ENCODE data around the gene PITX2. TPM values are rescaled to one million over a fixed set of nuclear protein-coding genes. Genes with fewer than 3 reads are reported as not detected.

The PITX2 gene
- total RNA-seq, 5 donors from 2014 or later (not counting 1 experiment from before 2014, with no cell fraction given) = not detected

- no peak for ATAC-seq (replicated peaks in 1 of 4)
- no peaks in the 10 kb centered on the region for H3K36me3 ChIP-seq (ENCODE audit: control insufficient read depth in 2 of 2, extremely low read depth in 1 of 2, insufficient read depth in 1 of 2, low read length in 1 of 2)
- no peak overlapping the region for H3K27ac ChIP-seq (ENCODE audit: low read length)
- ChIA-PET CTCF (no interaction called here), POLR2A (no interaction called here)
- WGBS (ENCODE audit: insufficient coverage) = 8% methylated on average over 57 of the region's 58 CpGs
- Mint-ChIP-seq H3K27ac (no peak overlapping the region), H3K4me3 (peak overlapping the region in 1 of 3 donors; percentile 78), H3K9me3 (peaks cover 4 to 15% (median 7%) of the 10 kb centered on the region in 3 donors), H3K4me1 (peaks cover 15 to 32% (median 24%) of the 10 kb centered on the region in 3 donors), H3K27me3 (peaks cover 66 to 79% of the 10 kb centered on the region in 2 donors), H3K36me3 (peaks cover 13% of the 10 kb centered on the region)
- H3K4me1 ChIP-seq (ENCODE audit: control insufficient read depth in 1 of 2, extremely low read depth in 1 of 2, insufficient read depth in 2 of 2, low read length in 2 of 2) = peaks cover 0 to 17% of the 10 kb centered on the region in 2 experiments
- H3K4me3 ChIP-seq (ENCODE audit: control insufficient read depth in 1 of 2, extremely low read depth in 1 of 2, low read length in 1 of 2) = peak overlapping the region in 1 of 2 donors; percentile 62
- no peaks in the 10 kb centered on the region for H3K9me3 ChIP-seq
- peaks cover 21 to 77% of the 10 kb centered on the region in 2 experiments for H3K27me3 ChIP-seq (replicated peaks in 1 of 2; ENCODE audit: control insufficient read depth in 2 of 2, extremely low read depth in 1 of 2, insufficient read depth in 2 of 2, low read length in 1 of 2)
- DNase-seq = no peak
These were observed 9.9 kb upstream of the PITX2 start for GRCh38 chr4:110632506-110633357.

DNA sequence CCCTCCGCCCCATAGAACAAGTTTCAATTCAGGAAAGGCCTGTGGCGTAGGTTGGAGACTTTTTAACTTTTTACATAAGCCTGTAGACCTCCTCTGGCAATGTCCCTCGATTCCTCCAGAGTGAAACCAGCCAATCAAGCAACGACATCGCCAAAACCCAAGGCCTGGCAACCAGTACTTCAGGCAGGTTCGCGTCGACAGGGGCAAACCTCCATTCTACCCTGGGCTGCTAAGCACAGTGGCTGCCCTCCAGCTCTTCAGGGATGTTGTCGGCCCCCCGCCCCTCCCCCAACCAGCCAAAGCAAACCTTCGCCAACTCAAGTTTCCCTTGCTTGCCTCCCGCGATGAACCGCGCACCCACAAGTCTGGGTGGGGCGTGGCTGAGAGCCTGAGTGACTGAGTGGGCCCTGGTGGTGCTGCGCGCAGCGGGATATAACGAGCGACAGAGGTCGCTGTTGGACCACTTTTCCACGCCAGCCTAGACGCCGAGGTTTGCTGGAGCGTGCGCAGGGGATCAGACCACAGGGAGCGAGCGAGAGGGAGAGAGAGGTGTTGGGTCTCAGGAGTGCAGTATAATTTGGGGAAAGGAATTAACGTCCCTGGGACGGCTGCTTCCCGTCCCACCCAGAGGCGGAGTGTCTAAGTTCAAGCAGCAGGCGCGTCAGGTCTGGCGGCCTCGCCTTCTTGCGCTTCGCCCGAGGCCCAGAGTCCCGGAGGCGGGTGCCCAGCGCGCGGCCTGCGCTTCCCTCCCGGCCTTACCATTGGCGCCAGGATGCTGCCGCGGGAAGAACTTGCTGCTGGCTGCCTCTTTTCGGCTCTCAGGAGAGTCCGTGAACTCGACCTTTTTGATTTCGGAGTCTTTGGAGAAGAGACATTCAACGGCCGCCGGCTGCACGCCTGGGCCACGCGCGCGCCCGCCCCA lies 9.0 kb upstream of the PITX2 start:
- Histone ChIP-seq H3K4me3 (ENCODE audit: control insufficient read depth in 1 of 2, extremely low read depth in 1 of 2, low read length in 1 of 2) (peak overlapping the region in 1 of 2 donors; percentile 62), H3K36me3 (ENCODE audit: control insufficient read depth in 2 of 2, extremely low read depth in 1 of 2, insufficient read depth in 1 of 2, low read length in 1 of 2) (no peaks in the 10 kb centered on the region), H3K4me1 (ENCODE audit: control insufficient read depth in 1 of 2, extremely low read depth in 1 of 2, insufficient read depth in 2 of 2, low read length in 2 of 2) (peaks cover 0 to 17% of the 10 kb centered on the region in 2 experiments), H3K27ac (ENCODE audit: low read length) (no peak overlapping the region), H3K9me3 (no peaks in the 10 kb centered on the region), H3K27me3 (replicated peaks in 1 of 2; ENCODE audit: control insufficient read depth in 2 of 2, extremely low read depth in 1 of 2, insufficient read depth in 2 of 2, low read length in 1 of 2) (peaks cover 26 to 69% of the 10 kb centered on the region in 2 experiments)
- peaks cover 15 to 30% (median 24%) of the 10 kb centered on the region in 3 donors for H3K4me1 Mint-ChIP-seq
- peaks cover 13% of the 10 kb centered on the region for H3K36me3 Mint-ChIP-seq
- 7% methylated on average over 56 of the region's 63 CpGs for WGBS (ENCODE audit: insufficient coverage)
- peaks cover 4 to 15% (median 5%) of the 10 kb centered on the region in 3 donors for H3K9me3 Mint-ChIP-seq
- ChIA-PET CTCF (interaction anchor here in 1 of 2 donors (0.7 kb wide), 1 partner anchor 101 kb away, joined by 3 read pairs; no protein-coding TSS in a partner anchor), POLR2A (no interaction called here)
- H3K27me3 Mint-ChIP-seq = peaks cover 66 to 80% of the 10 kb centered on the region in 2 donors
- H3K27ac Mint-ChIP-seq = peak overlapping the region in 1 of 2 donors; percentile 46
- H3K4me3 Mint-ChIP-seq = peak overlapping the region; percentile 6 to 78 (median 39)
- peak in 1 of 4 experiments; percentile 66 for ATAC-seq (replicated peaks in 1 of 4)
- DNase-seq = peak in 1 of 35 experiments; percentile 18

DNA sequence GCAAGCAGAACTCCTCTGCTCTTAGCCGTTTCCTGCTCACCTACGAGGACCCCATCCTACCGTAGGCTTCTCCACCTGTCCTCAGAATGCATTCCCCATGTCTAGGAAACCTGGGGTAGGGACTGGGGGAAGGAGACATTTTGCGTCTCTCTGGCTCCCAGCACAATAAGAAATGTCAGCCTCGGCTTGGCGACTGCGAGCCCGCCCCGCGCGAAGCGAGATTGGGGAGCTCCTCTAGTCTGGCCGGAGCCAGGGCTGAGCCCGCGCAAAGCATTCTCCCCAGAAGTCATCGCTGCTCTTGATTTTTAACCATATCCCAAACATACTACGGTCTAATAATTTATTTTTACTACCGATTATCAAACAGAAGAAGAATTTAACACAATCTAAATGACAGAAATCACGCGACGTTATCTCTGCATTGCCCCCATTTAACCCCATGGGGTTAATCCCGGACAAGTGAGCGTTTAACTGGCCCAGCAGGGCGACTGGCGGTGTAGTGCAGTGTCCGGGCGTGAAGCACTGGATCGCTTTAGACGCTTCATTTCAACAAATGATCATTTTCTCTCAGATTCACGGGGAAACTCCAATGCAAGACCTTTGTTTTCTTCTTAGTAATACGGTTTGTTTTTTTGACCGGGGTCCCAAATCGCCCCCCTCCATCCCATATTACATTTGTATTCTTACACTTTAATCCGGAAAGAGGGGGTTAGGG lies 8.0 kb upstream of the PITX2 start:
- Histone ChIP-seq H3K9me3 (no peaks in the 10 kb centered on the region), H3K4me3 (ENCODE audit: control insufficient read depth in 1 of 2, extremely low read depth in 1 of 2, low read length in 1 of 2) (peak overlapping the region in 1 of 2 donors; percentile 6), H3K27ac (ENCODE audit: low read length) (no peak overlapping the region), H3K27me3 (replicated peaks in 1 of 2; ENCODE audit: control insufficient read depth in 2 of 2, extremely low read depth in 1 of 2, insufficient read depth in 2 of 2, low read length in 1 of 2) (peaks cover 26 to 68% of the 10 kb centered on the region in 2 experiments), H3K4me1 (ENCODE audit: control insufficient read depth in 1 of 2, extremely low read depth in 1 of 2, insufficient read depth in 2 of 2, low read length in 2 of 2) (peaks cover 0 to 17% of the 10 kb centered on the region in 2 experiments), H3K36me3 (ENCODE audit: control insufficient read depth in 2 of 2, extremely low read depth in 1 of 2, insufficient read depth in 1 of 2, low read length in 1 of 2) (no peaks in the 10 kb centered on the region)
- ATAC-seq (replicated peaks in 1 of 4) (no peak), DNase-seq (no peak)
- Mint-ChIP-seq H3K4me1 (peaks cover 15 to 30% (median 24%) of the 10 kb centered on the region in 3 donors), H3K36me3 (peaks cover 13% of the 10 kb centered on the region), H3K27me3 (peaks cover 75 to 83% of the 10 kb centered on the region in 2 donors), H3K9me3 (peaks cover 4 to 15% (median 5%) of the 10 kb centered on the region in 3 donors), H3K4me3 (peak overlapping the region in 2 of 3 donors; percentile 21 to 57), H3K27ac (peak overlapping the region in 1 of 2 donors; percentile 43)
- ChIA-PET CTCF (interaction anchor here in 1 of 2 donors (0.7 kb wide), 1 partner anchor 100 kb away, joined by 3 read pairs; no protein-coding TSS in a partner anchor), POLR2A (no interaction called here)
- WGBS (ENCODE audit: insufficient coverage) = 11% methylated on average over 22 of the region's 34 CpGs

- Histone ChIP-seq H3K4me1 (ENCODE audit: control insufficient read depth in 1 of 2, extremely low read depth in 1 of 2, insufficient read depth in 2 of 2, low read length in 2 of 2) (peaks cover 0 to 17% of the 10 kb centered on the region in 2 experiments), H3K36me3 (ENCODE audit: control insufficient read depth in 2 of 2, extremely low read depth in 1 of 2, insufficient read depth in 1 of 2, low read length in 1 of 2) (no peaks in the 10 kb centered on the region), H3K27me3 (replicated peaks in 1 of 2; ENCODE audit: control insufficient read depth in 2 of 2, extremely low read depth in 1 of 2, insufficient read depth in 2 of 2, low read length in 1 of 2) (peaks cover 30 to 73% of the 10 kb centered on the region in 2 experiments), H3K9me3 (no peaks in the 10 kb centered on the region), H3K27ac (ENCODE audit: low read length) (no peak overlapping the region), H3K4me3 (ENCODE audit: control insufficient read depth in 1 of 2, extremely low read depth in 1 of 2, low read length in 1 of 2) (peak overlapping the region in 1 of 2 donors; percentile 6)
- Mint-ChIP-seq H3K9me3 (peaks cover 4 to 17% (median 5%) of the 10 kb centered on the region in 3 donors), H3K27me3 (peaks cover 81 to 88% of the 10 kb centered on the region in 2 donors), H3K27ac (no peak overlapping the region), H3K36me3 (peaks cover 11% of the 10 kb centered on the region), H3K4me3 (peak overlapping the region in 1 of 3 donors; percentile 57), H3K4me1 (peaks cover 15 to 30% (median 24%) of the 10 kb centered on the region in 3 donors)
- ChIA-PET CTCF (no interaction called here), POLR2A (no interaction called here)
- DNase-seq = no peak
- no peak for ATAC-seq (replicated peaks in 1 of 4)
- 12% methylated on average over 7 of the region's 26 CpGs for WGBS (ENCODE audit: insufficient coverage)
These were observed 7.2 kb upstream of the PITX2 start for GRCh38 chr4:110629780-110630687.

DNA sequence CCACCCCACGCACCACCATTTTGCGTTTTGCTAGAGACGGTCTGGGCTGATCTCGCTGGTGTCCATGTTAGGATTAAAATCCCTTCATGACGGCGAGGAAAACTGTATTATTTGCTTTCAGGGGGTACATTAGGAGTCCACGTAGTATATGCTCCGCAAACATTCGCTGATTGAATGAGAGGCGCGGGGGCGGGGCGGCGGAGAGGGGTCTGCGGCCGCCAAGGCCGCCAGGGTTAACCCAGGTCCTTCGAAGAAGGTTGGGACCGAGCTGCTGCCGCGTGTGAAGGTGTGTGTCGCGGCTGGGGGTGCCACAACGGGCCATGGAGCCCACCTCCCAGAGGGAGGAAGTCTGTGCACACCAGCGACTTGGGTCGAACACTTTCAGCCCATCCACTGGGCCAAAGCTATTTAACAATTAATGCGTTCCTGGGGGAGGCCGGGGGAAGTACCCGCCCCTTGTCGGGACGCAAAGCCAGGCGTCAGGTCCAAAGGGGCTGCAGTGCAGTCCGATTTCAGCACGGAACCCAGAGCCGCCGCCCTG lies 6.4 kb upstream of the PITX2 start:
- ChIA-PET POLR2A (no interaction called here), CTCF (no interaction called here)
- 17% methylated on average over 34 of the region's 36 CpGs for WGBS (ENCODE audit: insufficient coverage)
- Histone ChIP-seq H3K4me3 (ENCODE audit: control insufficient read depth in 1 of 2, extremely low read depth in 1 of 2, low read length in 1 of 2) (peak overlapping the region in 1 of 2 donors; percentile 17), H3K9me3 (no peaks in the 10 kb centered on the region), H3K27ac (ENCODE audit: low read length) (no peak overlapping the region), H3K27me3 (replicated peaks in 1 of 2; ENCODE audit: control insufficient read depth in 2 of 2, extremely low read depth in 1 of 2, insufficient read depth in 2 of 2, low read length in 1 of 2) (peaks cover 37 to 73% of the 10 kb centered on the region in 2 experiments), H3K36me3 (ENCODE audit: control insufficient read depth in 2 of 2, extremely low read depth in 1 of 2, insufficient read depth in 1 of 2, low read length in 1 of 2) (no peaks in the 10 kb centered on the region), H3K4me1 (ENCODE audit: control insufficient read depth in 1 of 2, extremely low read depth in 1 of 2, insufficient read depth in 2 of 2, low read length in 2 of 2) (peaks cover 0 to 17% of the 10 kb centered on the region in 2 experiments)
- Mint-ChIP-seq H3K4me1 (peaks cover 15 to 30% (median 24%) of the 10 kb centered on the region in 3 donors), H3K27ac (no peak overlapping the region), H3K36me3 (peaks cover 6% of the 10 kb centered on the region), H3K9me3 (peaks cover 4 to 11% (median 5%) of the 10 kb centered on the region in 3 donors), H3K27me3 (peaks cover 82 to 89% of the 10 kb centered on the region in 2 donors), H3K4me3 (peak overlapping the region in 1 of 3 donors; percentile 6)
- no peak for ATAC-seq (replicated peaks in 1 of 4)
- DNase-seq = no peak
